SK-N-MC (cell line): ENCODE results near the gene STK40.
A peak's percentile ranks its signal among the peaks of the same experiment; 100 is the strongest.

Experiments used
- DNase-seq: peaks from one replicate; pipeline ENCODE4 v3.0.0-alpha.2; 2011; ENCODE audit warnings: low read depth, low spot score
- H3K27ac ChIP-seq: fragments of 200-600 bp; sonication (generic); 2 replicates; pipeline ENCODE4 v1.5.1; 2016; ENCODE audit warnings: mixed run types
- H3K36me3 ChIP-seq: fragments of 200-600 bp; sonication (generic); 2 replicates; pipeline ENCODE4 v1.6.1; 2017; ENCODE audit warnings: antibody characterized with exemption, low read length, mixed read lengths; ENCODE audit not compliant: insufficient read depth
- H3K4me3 ChIP-seq: fragments of 200-600 bp; sonication (generic); 2 replicates; pipeline ENCODE4 v1.5.1; 2016
- H3K9ac ChIP-seq: fragments of 200-600 bp; sonication (generic); 2 replicates; pipeline ENCODE4 v1.8.0; 2017; ENCODE audit warnings: mixed run types, mixed read lengths; ENCODE audit not compliant: insufficient read length
- H3K9me3 ChIP-seq: fragments of 200-600 bp; sonication (generic); 2 replicates; pipeline ENCODE4 v1.6.1; 2017; ENCODE audit warnings: low read depth, mild to moderate bottlenecking, antibody characterized with exemption, low read length, moderate library complexity, mixed read lengths
- EZH2 ChIP-seq: fragments of 200-600 bp; sonication (generic); IDR thresholded peaks from one replicate; pipeline ENCODE4 v1.6.1; 2017; ENCODE audit warnings: antibody characterized with exemption
- FOXP2 ChIP-seq: optimal IDR thresholded peaks from 2 replicates; pipeline ENCODE3; 2011; ENCODE audit warnings: mild to moderate bottlenecking, moderate library complexity; ENCODE audit not compliant: insufficient read depth; ENCODE audit errors: extremely low read length, control extremely low read depth
- POLR2AphosphoS5 ChIP-seq: IDR thresholded peaks from 2 replicates; pipeline ENCODE4 v1.6.1; 2012; ENCODE audit warnings: mild to moderate bottlenecking, low read depth, low read length, borderline replicate concordance

Gene STK40

DNA sequence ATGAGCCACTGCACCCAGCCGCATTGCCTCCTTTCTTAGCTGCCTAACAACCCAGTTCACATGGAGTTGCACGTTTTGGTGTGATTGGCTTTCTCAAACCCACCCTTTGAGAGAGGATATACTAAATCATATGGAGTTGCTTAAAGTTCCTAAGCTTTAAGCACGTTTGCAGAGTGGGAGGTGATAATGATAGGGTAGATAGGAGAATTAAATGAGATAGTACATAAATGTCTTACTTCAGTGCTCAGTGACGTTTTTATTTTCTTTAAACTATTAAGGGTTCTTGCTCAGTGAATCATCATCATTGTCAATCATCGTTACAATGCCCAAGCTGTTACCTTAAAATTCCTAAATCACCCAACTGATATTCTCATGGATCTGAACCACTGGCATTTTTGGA is 82.5 kb downstream of the STK40 start:
- Histone ChIP-seq H3K27ac (peak overlapping the region; percentile 22; the same call in 1 of the 2 replicates), H3K9ac (no peak overlapping the region), H3K9me3 (no peaks in the 10 kb centered on the region), H3K4me3 (no peak overlapping the region), H3K36me3 (peaks cover 51% of the 10 kb centered on the region)
- DNase-seq: no peak
- no peak for TF ChIP-seq FOXP2
- no peak for TF ChIP-seq POLR2AphosphoS5
- TF ChIP-seq EZH2: no peak

DNA sequence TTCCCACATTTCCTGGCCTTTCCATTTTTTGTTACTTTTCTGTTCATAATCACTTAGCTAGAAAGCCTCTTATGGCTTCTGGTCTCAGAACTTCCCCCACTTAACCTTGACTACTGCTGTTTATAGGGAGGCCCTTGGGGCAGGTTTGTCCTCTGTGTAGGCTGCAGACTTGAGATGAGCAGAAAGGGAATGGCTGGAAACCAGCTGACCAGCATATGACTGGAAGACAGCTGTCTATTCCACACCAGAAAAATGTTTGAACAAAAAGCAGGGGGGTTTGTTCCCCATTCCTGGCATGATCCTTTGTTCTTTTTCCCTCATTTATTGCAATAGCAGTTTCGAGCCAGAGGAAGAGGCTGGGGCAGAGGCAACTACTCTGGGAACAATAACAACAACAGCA is 84.5 kb downstream of the STK40 start:
- Histone ChIP-seq H3K9me3 (no peaks in the 10 kb centered on the region), H3K9ac (no peak overlapping the region), H3K27ac (peak overlapping the region; percentile 0; the same call in 1 of the 2 replicates), H3K4me3 (no peak overlapping the region), H3K36me3 (peaks cover 71% of the 10 kb centered on the region)
- TF ChIP-seq POLR2AphosphoS5: no peak
- no peak for TF ChIP-seq FOXP2
- TF ChIP-seq EZH2: no peak
- DNase-seq: no peak

DNA sequence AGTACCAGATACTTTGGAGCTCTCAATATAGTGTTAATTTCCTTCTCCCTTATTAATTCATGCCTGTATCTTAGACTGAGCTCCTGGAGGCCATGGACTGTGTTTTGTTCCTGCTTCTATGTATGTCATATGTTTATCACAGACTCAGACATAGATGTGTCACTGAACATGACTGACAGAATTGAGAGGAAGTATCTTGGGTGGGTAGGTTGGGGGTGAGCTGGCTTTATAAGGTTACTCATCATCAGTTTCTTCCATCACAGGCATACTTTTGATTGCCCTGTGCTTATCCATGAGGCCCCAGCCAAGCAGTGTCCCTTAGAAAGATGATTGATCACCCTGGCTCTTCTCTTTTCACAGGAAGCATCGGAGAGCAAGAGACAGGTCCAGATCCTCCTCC is 85.2 kb downstream of the STK40 start:
- H3K9ac ChIP-seq: no peak overlapping the region
- H3K9me3 ChIP-seq: no peaks in the 10 kb centered on the region
- TF ChIP-seq EZH2: no peak
- no peak for TF ChIP-seq POLR2AphosphoS5
- no peak for TF ChIP-seq FOXP2
- DNase-seq: no peak
- H3K27ac ChIP-seq: peak overlapping the region; percentile 0; the same call in 1 of the 2 replicates
- H3K4me3 ChIP-seq: no peak overlapping the region
- peaks cover 74% of the 10 kb centered on the region for H3K36me3 ChIP-seq

DNA sequence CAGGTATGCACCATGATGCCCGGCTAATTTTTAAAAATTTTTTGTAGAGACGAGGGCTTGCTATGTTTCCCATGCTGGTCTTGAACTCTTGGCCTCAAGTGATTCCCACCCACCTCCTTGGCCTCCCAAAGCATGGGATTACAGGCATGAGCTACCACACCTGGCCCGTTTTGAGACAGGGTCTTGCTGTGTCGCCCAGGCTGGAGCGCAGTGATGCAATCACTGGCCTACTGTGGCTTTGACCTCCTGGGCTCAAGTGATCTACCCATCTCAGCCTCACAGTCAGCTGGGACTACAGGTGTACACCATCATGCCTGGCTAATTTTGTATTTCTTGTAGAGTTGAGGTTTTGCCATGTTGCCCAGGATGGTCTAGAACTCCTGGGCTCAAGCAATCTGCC is 87.1 kb downstream of the STK40 start:
- no peak for DNase-seq
- no peak overlapping the region for H3K9ac ChIP-seq
- H3K9me3 ChIP-seq: no peaks in the 10 kb centered on the region
- TF ChIP-seq FOXP2 (no peak), EZH2 (no peak), POLR2AphosphoS5 (no peak)
- peaks cover 80% of the 10 kb centered on the region for H3K36me3 ChIP-seq
- no peak overlapping the region for H3K4me3 ChIP-seq
- H3K27ac ChIP-seq: no peak overlapping the region

DNA sequence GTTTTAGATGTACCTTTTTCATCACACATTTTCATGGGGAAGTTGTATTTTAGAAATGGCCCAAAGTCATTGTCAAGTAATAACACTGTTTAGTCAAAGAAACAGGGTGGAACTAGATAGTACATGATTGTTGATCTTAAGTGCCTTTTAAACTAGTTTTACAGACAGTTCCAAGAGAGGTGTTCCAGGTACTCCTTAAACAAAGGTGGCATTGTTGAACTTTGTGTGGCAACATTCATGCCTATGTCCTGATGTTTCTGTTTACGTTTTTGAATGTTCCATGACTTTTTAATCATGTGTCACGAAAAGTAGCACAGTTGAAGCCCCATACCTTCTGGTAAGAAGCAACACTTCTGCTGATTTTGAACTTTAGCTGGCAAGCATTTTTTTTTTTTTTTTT is 88.7 kb downstream of the STK40 start:
- H3K9me3 ChIP-seq: no peaks in the 10 kb centered on the region
- no peak overlapping the region for H3K9ac ChIP-seq
- no peak for TF ChIP-seq EZH2
- TF ChIP-seq POLR2AphosphoS5: no peak
- TF ChIP-seq FOXP2: no peak
- no peak overlapping the region for H3K4me3 ChIP-seq
- peak overlapping the region; percentile 38; the same call in 1 of the 2 replicates for H3K27ac ChIP-seq
- H3K36me3 ChIP-seq: peaks cover 80% of the 10 kb centered on the region
- DNase-seq: no peak

DNA sequence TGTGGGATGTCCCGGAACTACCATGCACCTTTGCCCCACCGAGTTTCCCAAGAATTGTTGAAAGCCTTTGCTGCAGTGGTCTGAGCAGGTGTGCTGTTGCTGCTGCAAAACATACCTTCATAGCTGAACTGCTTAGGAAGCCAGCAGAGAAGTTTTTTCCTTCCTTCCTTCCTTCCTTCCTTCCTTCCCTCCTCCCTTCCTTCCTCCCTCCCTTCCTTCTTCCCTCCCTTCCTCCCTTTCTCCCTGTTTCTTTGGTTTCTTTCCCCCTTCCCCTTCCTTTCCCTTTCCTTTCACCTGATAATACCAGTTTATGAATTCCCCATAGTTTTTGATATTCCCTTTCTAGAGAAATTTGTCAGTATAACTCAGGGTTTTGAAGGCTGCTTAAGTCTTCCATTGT is 90.3 kb downstream of the STK40 start:
- TF ChIP-seq EZH2 (no peak), POLR2AphosphoS5 (no peak), FOXP2 (no peak)
- Histone ChIP-seq H3K4me3 (no peak overlapping the region), H3K36me3 (peaks cover 80% of the 10 kb centered on the region), H3K9ac (no peak overlapping the region), H3K27ac (peak overlapping the region; percentile 51; the same call in 1 of the 2 replicates), H3K9me3 (no peaks in the 10 kb centered on the region)
- no peak for DNase-seq
